H1 (cell line): Measurements from ENCODE around the gene LCORL. TPM values are rescaled to one million over a fixed set of nuclear protein-coding genes. Genes with fewer than 3 reads are reported as not detected.

Experiments
- CTCF ChIA-PET: fragments of 300-600 bp; sonication (Branson Sonifier 250); formaldehyde crosslinking; loops from one replicate; lab custom pipeline; 2021; ENCODE audit not compliant: partially characterized antibody; lab: Charles Lee
- POLR2A ChIA-PET: fragments of 300-600 bp; sonication (Branson Sonifier 250); formaldehyde crosslinking; loops from one replicate; lab custom pipeline; 2021; ENCODE audit warnings: inconsistent platforms; ENCODE audit not compliant: partially characterized antibody; lab: Charles Lee
- DNase-seq, 2 experiments: peaks; one replicate each; pipeline versions ENCODE4 v3.0.0 to v3.0.0-alpha.2; 2010 to 2022; ENCODE audit warnings: low spot score in 2 of 2, low read depth in 1 of 2, mixed read lengths in 1 of 2
- FAIRE-seq: peaks from 2 replicates; lab custom pipeline; 2011; peaks lifted over from hg19 to GRCh38; lab: Jason Lieb, UNC
- H2AFZ ChIP-seq: 2 replicates; pipeline ENCODE4 v1.8.1; 2012; ENCODE audit warnings: low read length, inconsistent platforms
- H2AK5ac ChIP-seq: 2 replicates; pipeline ENCODE4 v1.6.1; 2013; ENCODE audit warnings: low read depth, low read length
- H2BK120ac ChIP-seq: replicated peaks from 2 replicates; pipeline ENCODE3; 2013; ENCODE audit warnings: low read depth, low read length, inconsistent platforms
- H2BK12ac ChIP-seq: 2 replicates; pipeline ENCODE4 v1.6.1; 2013; ENCODE audit warnings: low read depth, low read length
- H2BK15ac ChIP-seq: 2 replicates; pipeline ENCODE4 v1.6.1; 2013; ENCODE audit warnings: low read length
- H2BK20ac ChIP-seq: 2 replicates; pipeline ENCODE4 v1.6.1; 2013; ENCODE audit warnings: low read length
- H2BK5ac ChIP-seq: 2 replicates; pipeline ENCODE4 v1.6.1; 2013; ENCODE audit warnings: low read depth, low read length
- H3K14ac ChIP-seq: 2 replicates; pipeline ENCODE4 v1.6.1; 2013; ENCODE audit warnings: inconsistent platforms; ENCODE audit not compliant: insufficient read length
- H3K18ac ChIP-seq: 2 replicates; pipeline ENCODE4 v1.6.1; 2013; ENCODE audit warnings: low read length; ENCODE audit errors: extremely low read depth
- H3K23ac ChIP-seq: 2 replicates; pipeline ENCODE4 v1.6.1; 2013; ENCODE audit warnings: inconsistent platforms; ENCODE audit not compliant: insufficient read length
- H3K23me2 ChIP-seq: 2 replicates; pipeline ENCODE4 v1.6.1; 2013; ENCODE audit warnings: low read depth, low read length
- H3K27ac ChIP-seq: 2 replicates; pipeline ENCODE4 v1.6.1; 2011; ENCODE audit warnings: low read depth, low read length, inconsistent platforms
- H3K27me3 ChIP-seq, 4 experiments: replicated peaks in 1 of 4; 1 replicate in 1 of 4; 2 replicates in 3 of 4; pipeline versions ENCODE4 v1.6.1 to v1.8.1; 2011 to 2013; ENCODE audit warnings: low read length in 3 of 4, mild to moderate bottlenecking in 3 of 4, inconsistent platforms in 2 of 4, mixed read lengths in 2 of 4, moderate library complexity in 1 of 4; ENCODE audit not compliant: control insufficient read depth in 3 of 4, insufficient read depth in 3 of 4; ENCODE audit errors: extremely low read depth in 1 of 4
- H3K36me3 ChIP-seq, 4 experiments: 2 replicates each; pipeline versions ENCODE4 v1.6.1 to v1.8.1; 2011 to 2013; ENCODE audit warnings: mild to moderate bottlenecking in 4 of 4, low read length in 3 of 4, moderate library complexity in 2 of 4, control low read depth in 1 of 4, inconsistent platforms in 1 of 4; ENCODE audit not compliant: insufficient read depth in 4 of 4, control insufficient read depth in 2 of 4
- H3K4ac ChIP-seq: replicated peaks from 2 replicates; pipeline ENCODE3; 2013; ENCODE audit warnings: low read length, low read depth, mixed read lengths, inconsistent platforms; ENCODE audit not compliant: insufficient read length
- H3K4me1 ChIP-seq, 4 experiments: replicated peaks in 1 of 4; 1 replicate in 1 of 4; 2 replicates in 3 of 4; pipeline versions ENCODE4 v1.6.1 to v1.8.1; 2011 to 2013; ENCODE audit warnings: low read length in 3 of 4, inconsistent platforms in 2 of 4, mixed read lengths in 1 of 4; ENCODE audit not compliant: insufficient read depth in 4 of 4, control insufficient read depth in 3 of 4
- H3K4me2 ChIP-seq, 2 experiments: 2 replicates each; pipeline versions ENCODE4 v1.6.1 to v1.8.1; 2011 to 2013; ENCODE audit warnings: low read depth in 2 of 2, low read length in 2 of 2, control low read depth in 1 of 2, inconsistent platforms in 1 of 2, mild to moderate bottlenecking in 1 of 2; ENCODE audit not compliant: insufficient read depth in 1 of 2
- H3K4me3 ChIP-seq, 4 experiments: fragments of 200-600, 300-600 bp in 1 of 4; sonication (generic), shearing (Covaris generic), sonication (Bioruptor Twin) in 1 of 4; 2 replicates each; pipeline versions ENCODE4 v1.5.1 to v1.8.1; 2011 to 2016; ENCODE audit warnings: low read length in 4 of 4, low read depth in 3 of 4, control low read depth in 2 of 4, inconsistent platforms in 2 of 4, mild to moderate bottlenecking in 2 of 4, mixed read lengths in 1 of 4, moderate library complexity in 1 of 4; ENCODE audit not compliant: insufficient read depth in 2 of 4; ENCODE audit errors: extremely low read depth in 1 of 4
- H3K56ac ChIP-seq: replicated peaks from 2 replicates; pipeline ENCODE3; 2013; ENCODE audit warnings: low read depth, mild to moderate bottlenecking, mixed read lengths, low read length, inconsistent platforms; ENCODE audit not compliant: insufficient read length
- H3K79me1 ChIP-seq: 2 replicates; pipeline ENCODE4 v1.6.1; 2013; ENCODE audit warnings: low read depth, low read length, control low read depth
- H3K79me2 ChIP-seq, 2 experiments: 2 replicates each; pipeline versions ENCODE4 v1.6.1 to v1.8.1; 2012 to 2013; ENCODE audit warnings: low read length in 2 of 2, mild to moderate bottlenecking in 2 of 2, inconsistent platforms in 1 of 2; ENCODE audit not compliant: insufficient read depth in 2 of 2, control insufficient read depth in 1 of 2
- H3K9ac ChIP-seq, 4 experiments: replicated peaks in 1 of 4; 1 replicate in 1 of 4; 2 replicates in 3 of 4; pipeline versions ENCODE4 v1.6.1 to v1.8.1; 2011 to 2013; ENCODE audit warnings: low read depth in 3 of 4, low read length in 3 of 4, control low read depth in 2 of 4, mild to moderate bottlenecking in 2 of 4, moderate library complexity in 2 of 4, inconsistent platforms in 1 of 4; ENCODE audit errors: extremely low read depth in 1 of 4
- H3K9me3 ChIP-seq, 2 experiments: 2 replicates each; pipeline versions ENCODE4 v1.6.1 to v1.8.1; 2012 to 2013; ENCODE audit warnings: mild to moderate bottlenecking in 2 of 2, moderate library complexity in 2 of 2, control low read depth in 1 of 2, inconsistent platforms in 1 of 2, low read depth in 1 of 2, low read length in 1 of 2, mixed read lengths in 1 of 2; ENCODE audit not compliant: insufficient read depth in 2 of 2
- H4K20me1 ChIP-seq, 2 experiments: replicated peaks in 1 of 2; 2 replicates each; pipeline versions ENCODE3 to v1.8.1; 2011 to 2013; ENCODE audit warnings: inconsistent platforms in 2 of 2, low read length in 2 of 2, mild to moderate bottlenecking in 1 of 2; ENCODE audit not compliant: insufficient read depth in 2 of 2, control insufficient read depth in 1 of 2
- H4K5ac ChIP-seq: 2 replicates; pipeline ENCODE4 v1.6.1; 2013; ENCODE audit warnings: low read length, low read depth, mixed read lengths, inconsistent platforms; ENCODE audit not compliant: insufficient read length
- H4K8ac ChIP-seq: 2 replicates; pipeline ENCODE4 v1.8.0; 2013; ENCODE audit warnings: mild to moderate bottlenecking, moderate library complexity, low read length, inconsistent platforms; ENCODE audit not compliant: insufficient read depth; ENCODE audit errors: extremely low read depth
- H4K91ac ChIP-seq: replicated peaks from 2 replicates; pipeline ENCODE3; 2013; ENCODE audit warnings: low read length, mixed read lengths, inconsistent platforms; ENCODE audit not compliant: insufficient read length
- CEBPB ChIP-seq: IDR thresholded peaks from 2 replicates; pipeline ENCODE4 v1.6.1; 2012; ENCODE audit warnings: low read depth, low read length
- CTBP2 ChIP-seq: IDR thresholded peaks from 2 replicates; pipeline ENCODE4 v1.7.0; 2011; ENCODE audit warnings: borderline replicate concordance, mild to moderate bottlenecking, moderate library complexity, mixed read lengths, low read length; ENCODE audit not compliant: insufficient read depth, insufficient read length
- WGBS, 2 experiments: shearing (Covaris generic) in 1 of 2; methylation state at CpG; one replicate each; pipeline versions ENCODE4 v1.1.6 to v1.1.7; 2013 to 2015; ENCODE audit warnings: low lambda C conversion rate in 2 of 2, mixed read lengths in 2 of 2, inconsistent platforms in 1 of 2, low coverage in 1 of 2, missing lambda C conversion rate in 1 of 2; ENCODE audit not compliant: insufficient replicate concordance in 2 of 2, insufficient coverage in 1 of 2, insufficient read length in 1 of 2; ENCODE audit errors: extremely low coverage in 1 of 2, missing lambda C conversion rate in 1 of 2; 5-methylcytosine and 5-hydroxymethylcytosine counted together
- polyA plus RNA-seq, 7 experiments: library from polyadenylated mRNA; depleted of rRNA in 3 of 7; stranded (reverse) in 5 of 7; unstranded in 2 of 7; fragments of >200 nt in 5 of 7; fragments of 200-250 nt in 2 of 7; gene quantifications; 1 replicate in 5 of 7; 2 replicates in 1 of 7; 4 replicates in 1 of 7; pipeline versions ENCODE4 v1.2.1 to v1.2.3, GENCODE V29; 2011 to 2013; ENCODE audit warnings: missing spikeins in 2 of 7, mixed read lengths in 2 of 7
- total RNA-seq: library from RNA; stranded (reverse); fragmentation: NEBNext Ultra II Directional; extraction: Animal tissue kit (Norgen Biotek cat#: 25700); gene quantifications from 2 replicates; pipeline ENCODE4 v1.2.1, GENCODE V29; 2021

LCORL gene
- total and polyA plus RNA-seq, 2 of the 8 experiments (the other 6 are each of a cell fraction or from before 2014, with no cell fraction given), result 2.2 to 19.2 TPM

GRCh38 chr4:18034099-18034498 is 12.5 kb upstream of the LCORL start:
- Histone ChIP-seq H4K20me1 (no peaks in the 10 kb centered on the region), H2BK5ac (no peak overlapping the region), H4K91ac (no peak overlapping the region), H2AFZ (no peak overlapping the region), H3K79me1 (no peaks in the 10 kb centered on the region), H3K23me2 (no peaks in the 10 kb centered on the region), H3K14ac (no peak overlapping the region), H4K5ac (no peak overlapping the region), H3K56ac (no peak overlapping the region), H2BK15ac (no peak overlapping the region), H3K4ac (no peak overlapping the region), H2AK5ac (no peak overlapping the region), H3K23ac (no peak overlapping the region), H3K18ac (no peak overlapping the region), H2BK20ac (no peak overlapping the region), H4K8ac (no peak overlapping the region), H3K79me2 (no peaks in the 10 kb centered on the region), H3K9me3 (no peaks in the 10 kb centered on the region), H3K4me2 (no peak overlapping the region), H2BK120ac (no peak overlapping the region), H3K9ac (no peak overlapping the region), H3K27me3 (no peaks in the 10 kb centered on the region), H3K36me3 (no peaks in the 10 kb centered on the region), H3K4me3 (no peak overlapping the region), H3K27ac (no peak overlapping the region), H2BK12ac (no peak overlapping the region), H3K4me1 (no peaks in the 10 kb centered on the region)
- POLR2A ChIA-PET, result no interaction called here
- DNase-seq, result no peak
- 90% methylated on average over 2 of the region's 2 CpGs; no CpG with 5 or more reads in 1 of the 2 experiments for WGBS, 2 experiments
- CTCF ChIA-PET, result no interaction called here
- no peak for FAIRE-seq
- TF ChIP-seq CEBPB, result peak; percentile 37; the same call in 1 of the 2 replicates
- TF ChIP-seq CTBP2, result no peak
